Subcutaneous adipose tissue (tissue), 4 donors: Measurements from ENCODE around the gene FAM222B. TPM values are rescaled to one million over a fixed set of nuclear protein-coding genes. Genes with fewer than 3 reads are reported as not detected.

Experiments used
- CTCF ChIP-seq: fragments of 450-650 bp; IDR thresholded peaks from one replicate; pipeline ENCODE4 v1.5.1; 2016; ENCODE audit warnings: low read depth, mild to moderate bottlenecking, control low read depth, antibody characterized with exemption, moderate library complexity
- total RNA-seq, 4 donors: library from RNA; depleted of rRNA; stranded (reverse); fragments of >200 nt; gene quantifications; one replicate each; pipeline ENCODE4 v1.1.0, GENCODE V29; 2016

FAM222B gene
- total RNA-seq, 4 donors from 2014 or later, result 6.6 to 30.0 (median 12.1) TPM

GRCh38 chr17:28737770-28738679 is 104.6 kb downstream of the FAM222B start:
- no peak for TF ChIP-seq CTCF

GRCh38 chr17:28737316-28737715 is 105.3 kb downstream of the FAM222B start:
- TF ChIP-seq CTCF, result no peak

DNA sequence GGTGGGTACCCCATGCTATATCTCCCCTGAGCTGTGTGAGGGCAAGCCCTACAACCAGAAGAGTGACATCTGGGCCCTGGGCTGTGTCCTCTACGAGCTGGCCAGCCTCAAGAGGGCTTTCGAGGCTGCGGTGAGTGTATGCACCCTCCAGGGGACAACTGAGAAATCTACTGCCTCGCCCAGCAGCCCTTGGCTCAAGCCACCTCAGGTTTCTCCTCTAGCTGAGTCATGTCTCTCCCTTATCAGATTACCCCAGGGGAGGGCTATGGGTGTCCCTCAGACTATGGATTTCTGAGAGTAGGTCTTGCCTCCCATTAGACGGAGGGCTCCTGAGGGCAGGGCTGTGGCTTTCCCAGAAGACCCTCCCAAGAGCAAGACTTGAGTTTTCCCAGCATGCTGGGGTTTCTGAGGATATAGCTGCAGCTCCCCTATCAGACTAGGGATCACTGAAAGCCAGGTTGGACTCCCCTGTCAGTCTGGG is 107.3 kb downstream of the FAM222B start:
- no peak for TF ChIP-seq CTCF

DNA sequence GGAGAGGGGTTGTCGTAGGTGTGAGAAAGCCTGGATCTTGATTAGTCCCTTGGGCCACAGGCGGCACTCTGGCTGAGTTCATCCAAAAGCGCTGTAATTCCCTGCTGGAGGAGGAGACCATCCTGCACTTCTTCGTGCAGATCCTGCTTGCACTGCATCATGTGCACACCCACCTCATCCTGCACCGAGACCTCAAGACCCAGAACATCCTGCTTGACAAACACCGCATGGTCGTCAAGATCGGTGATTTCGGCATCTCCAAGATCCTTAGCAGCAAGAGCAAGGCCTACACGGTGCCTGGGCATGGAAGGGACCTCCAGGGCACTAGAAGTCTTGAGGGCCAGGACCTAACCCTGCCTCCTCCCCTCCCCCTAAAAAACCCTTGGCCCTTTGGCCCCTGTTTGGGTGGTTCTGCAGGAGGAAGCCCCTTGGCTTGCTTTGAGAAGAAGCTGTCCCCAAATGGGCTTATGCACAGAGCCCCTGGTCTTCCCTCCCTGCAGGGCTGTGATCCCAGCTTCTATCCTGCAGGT is 107.8 kb downstream of the FAM222B start:
- no peak for TF ChIP-seq CTCF

GRCh38 chr17:28733346-28733745 is 109.2 kb downstream of the FAM222B start:
- no peak for TF ChIP-seq CTCF

DNA sequence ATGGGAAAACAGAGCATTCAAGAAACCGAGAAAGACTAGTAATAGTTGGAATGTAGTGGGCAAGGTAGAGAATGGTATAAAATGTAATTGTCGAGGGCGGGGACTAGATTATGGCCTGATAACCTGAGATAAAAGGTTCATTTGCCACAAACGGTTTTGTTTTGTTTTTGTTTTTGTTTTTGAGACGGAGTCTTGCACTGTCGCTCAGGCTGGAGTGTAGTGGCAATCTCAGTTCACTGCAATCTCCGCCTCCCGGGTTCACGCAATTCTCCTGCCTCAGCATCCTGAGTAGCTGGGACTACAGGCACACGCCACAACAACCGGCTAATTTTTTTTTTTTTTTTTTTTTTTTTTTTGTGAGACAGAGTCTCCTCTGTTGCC is 112.7 kb downstream of the FAM222B start:
- no peak for TF ChIP-seq CTCF

GRCh38 chr17:28728364-28729200 is 114.0 kb downstream of the FAM222B start, which contains the start of gene NEK8:
Gene NEK8, plus strand, starts transcription at chr17:28728788. Its CDS starts 26 bp downstream, at chr17:28728814.
- no peak for TF ChIP-seq CTCF
